ENCODE results near the gene WDR37.

- TF ChIP-seq CTCF (IDR thresholded peaks at IDR 0.05; ENCODE audit: borderline replicate concordance, extremely low read depth, low read length, poor library complexity, severe bottlenecking) (no peak), EZH2 (IDR thresholded peaks at IDR 0.05; ENCODE audit: borderline replicate concordance, low read depth, low read length, severe bottlenecking) (no peak)
Measured at GRCh38 chr10:1049425-1049958, 6.7 kb upstream of the WDR37 start.
